ENCODE data around the gene DDC. TPM values are rescaled to one million over a fixed set of nuclear protein-coding genes. Genes with fewer than 3 reads are reported as not detected.

Gene DDC
- total RNA-seq, 1 experiment from 2014 or later, result not detected

Other genes starting within 250 kb of the DDC start
- gene FIGNL1, start 115.1 kb downstream of the DDC start, total RNA-seq (2014; rRNA removed; shearing (Covaris generic); ENCODE audit: low replicate concordance), result 11.5 and 16.4 TPM in 2 replicates
- 27.5 and 33.1 TPM in 2 replicates for gene GRB10, start 217.5 kb upstream of the DDC start, total RNA-seq (2014; rRNA removed; shearing (Covaris generic); ENCODE audit: low replicate concordance)

Measured in MG63 (cell line).